Measurements from ENCODE around the gene ACOT7. TPM values are rescaled to one million over a fixed set of nuclear protein-coding genes. Genes with fewer than 3 reads are reported as not detected.
"Not testable (repeated sequence)": the region's sequence is repeated elsewhere in the genome, so short reads cannot be mapped to it uniquely, and the experiment has no call there.

Gene ACOT7
- polyA plus RNA-seq, 1 donor, result 17.7 TPM

DNA sequence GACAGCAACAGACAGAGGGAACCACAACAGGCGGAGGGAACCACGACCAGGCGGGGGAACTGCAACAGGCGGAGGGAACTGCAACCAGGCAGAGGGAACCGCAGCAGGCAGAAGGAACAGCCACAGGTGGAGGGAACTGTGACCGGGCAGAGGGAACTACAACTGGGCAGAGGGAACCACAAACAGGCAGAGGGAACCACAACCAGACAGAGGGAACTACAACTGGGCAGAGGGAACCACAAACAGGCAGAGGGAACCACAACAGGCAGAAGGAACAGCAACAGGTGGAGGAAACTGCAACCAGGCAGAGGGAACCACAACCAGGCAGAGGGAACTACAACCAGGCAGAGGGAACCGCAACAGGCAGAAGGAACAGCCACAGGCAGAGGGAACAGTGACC lies 85.9 kb downstream of the ACOT7 start:
- not testable (repeated sequence) for DNase-seq

DNA sequence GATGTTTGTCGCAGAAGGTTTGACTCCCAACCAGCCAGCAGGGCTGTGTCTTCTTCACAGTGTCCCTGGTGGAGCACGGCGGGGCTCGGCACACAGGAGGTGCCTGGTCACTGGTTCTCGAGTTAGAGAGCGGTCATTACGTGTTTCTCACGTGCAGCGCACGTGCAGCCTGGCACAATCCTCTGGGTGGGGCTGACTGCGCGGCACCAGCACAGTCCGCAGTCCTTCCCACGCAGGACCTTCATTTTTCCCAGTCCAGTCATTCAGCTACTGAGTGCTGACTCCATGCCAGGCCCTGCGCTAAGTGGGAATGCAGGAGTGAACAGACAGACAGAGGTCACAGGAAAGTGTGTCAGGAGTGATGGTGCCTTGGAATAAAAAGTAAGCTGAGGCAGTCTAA lies 86.5 kb downstream of the ACOT7 start:
- no peak for DNase-seq

DNA sequence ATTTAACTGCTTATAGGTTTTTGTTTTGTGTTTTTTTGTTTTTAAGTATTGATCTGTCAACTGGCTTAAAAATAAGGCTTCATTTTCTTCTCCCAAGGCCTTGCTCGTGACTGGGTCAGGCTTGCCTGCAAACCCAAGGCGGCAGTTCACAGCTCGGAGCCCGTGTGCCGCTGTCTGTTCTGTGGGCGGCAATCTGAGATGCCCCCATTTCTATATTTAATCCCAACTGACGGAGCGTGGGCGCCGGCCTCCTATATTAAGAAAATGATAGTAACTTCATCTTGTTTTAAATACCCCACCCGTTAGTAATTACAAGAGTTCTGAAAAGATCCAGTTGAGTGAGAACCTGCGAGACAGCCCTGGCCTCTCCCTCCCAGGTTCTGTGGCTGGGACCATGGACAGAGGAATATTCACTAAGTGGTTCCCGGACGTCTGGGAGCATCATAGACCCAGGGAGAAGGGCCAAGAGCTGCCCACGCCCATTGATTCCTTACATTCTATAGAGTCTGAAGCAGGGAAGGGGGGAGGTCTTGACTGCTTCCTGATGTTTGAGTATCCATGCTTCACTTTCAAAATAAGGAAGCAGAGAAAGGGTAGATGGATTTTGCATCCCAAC lies 90.1 kb downstream of the ACOT7 start:
- DNase-seq, result no peak

DNA sequence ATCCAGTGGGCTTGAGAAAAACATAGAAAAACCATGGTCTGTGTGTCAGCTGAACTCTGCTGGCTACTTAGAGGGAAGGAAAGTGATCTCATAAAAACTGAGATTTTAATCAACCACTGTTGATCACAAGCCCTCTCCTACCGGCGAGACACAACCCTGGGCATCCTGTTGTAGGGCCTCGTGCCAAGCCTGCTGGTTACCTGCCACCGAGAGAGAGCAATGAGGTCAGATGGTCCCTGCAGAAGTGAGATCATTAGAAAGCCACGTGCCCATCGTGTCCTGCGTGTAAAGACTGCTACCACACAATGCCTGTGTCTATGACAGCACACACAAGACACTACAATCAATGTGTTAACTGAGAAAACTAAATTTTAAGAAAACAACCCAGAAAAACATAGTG lies 91.0 kb downstream of the ACOT7 start:
- DNase-seq, result no peak

DNA sequence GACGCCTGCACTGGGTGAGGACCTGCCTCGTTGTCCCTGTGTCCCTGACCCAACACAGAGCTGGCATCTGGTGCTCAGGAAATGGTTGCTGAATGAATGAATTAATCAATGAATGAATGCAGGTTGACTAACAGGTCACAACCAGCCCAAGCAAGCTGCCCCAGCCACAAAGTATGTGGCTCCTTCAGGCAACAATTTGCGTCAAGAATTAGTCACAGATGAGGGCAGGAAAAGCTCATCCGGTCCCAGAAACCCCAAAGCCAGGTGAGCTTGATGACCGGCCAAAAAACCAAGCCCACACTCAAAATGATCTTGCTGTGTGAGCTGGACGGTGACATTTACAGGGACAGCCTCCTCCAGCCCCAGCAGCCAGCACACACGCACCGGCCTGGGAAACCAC lies 92.0 kb downstream of the ACOT7 start:
- no peak for DNase-seq

DNA sequence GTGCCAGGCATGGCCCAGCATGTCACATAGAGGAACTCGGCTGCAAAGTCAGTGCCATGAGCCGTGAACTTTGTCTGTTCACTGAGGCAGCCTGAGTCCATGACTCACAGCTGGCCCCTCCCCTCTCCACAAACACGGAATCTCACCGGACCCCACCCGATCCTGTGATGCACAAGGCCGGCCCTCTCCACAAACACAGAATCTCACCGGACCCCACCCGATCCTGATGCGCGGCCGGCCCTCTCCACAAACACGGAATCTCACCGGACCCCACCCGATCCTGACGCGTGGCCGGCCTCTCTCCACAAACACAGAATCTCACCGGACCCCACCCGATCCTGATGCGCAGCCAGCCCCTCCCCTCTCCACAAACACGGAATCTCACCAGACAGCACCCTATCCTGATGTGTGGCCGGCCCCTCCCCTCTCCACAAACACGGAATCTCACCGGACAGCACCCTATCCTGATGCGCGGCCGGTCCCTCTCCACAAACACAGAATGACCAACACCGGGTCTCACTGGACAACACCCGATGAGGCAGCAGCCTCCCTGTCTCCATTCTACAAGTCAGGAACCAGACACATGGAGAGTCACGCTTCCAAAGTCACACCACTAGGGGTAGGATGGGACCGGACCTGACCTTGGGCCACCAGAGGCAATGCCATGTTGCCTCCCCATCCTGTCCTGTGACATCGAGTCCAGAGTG lies 93.1 kb downstream of the ACOT7 start:
- no peak for DNase-seq

DNA sequence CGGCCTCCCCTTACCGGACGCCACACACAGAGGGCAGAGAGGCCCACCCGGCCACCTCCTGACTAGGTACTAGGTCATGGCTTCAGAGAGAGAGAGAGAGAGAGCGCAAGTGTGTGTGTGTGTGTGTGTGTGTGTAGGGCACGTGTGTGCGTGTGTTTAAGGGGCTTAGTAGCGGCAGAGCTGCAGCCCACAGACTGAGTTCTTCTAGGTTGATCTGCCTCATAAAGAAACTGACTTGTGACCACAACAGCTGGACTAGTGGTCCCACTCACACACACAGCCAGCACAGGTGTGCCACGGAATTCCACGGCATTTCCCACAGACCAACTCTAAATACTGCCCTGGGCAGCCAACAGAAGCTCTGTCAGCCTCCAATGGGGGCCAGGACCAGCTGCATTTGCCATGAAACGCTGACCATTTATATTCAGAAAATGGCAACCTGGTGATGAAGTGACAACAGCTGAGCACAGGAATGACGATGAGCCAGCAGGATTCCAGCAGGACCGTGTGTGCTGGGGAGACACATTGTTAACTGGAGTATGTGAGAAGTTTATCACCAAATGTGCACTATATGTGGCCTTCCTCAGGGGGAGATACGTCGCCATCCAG lies 93.9 kb downstream of the ACOT7 start:
- DNase-seq, result no peak

DNA sequence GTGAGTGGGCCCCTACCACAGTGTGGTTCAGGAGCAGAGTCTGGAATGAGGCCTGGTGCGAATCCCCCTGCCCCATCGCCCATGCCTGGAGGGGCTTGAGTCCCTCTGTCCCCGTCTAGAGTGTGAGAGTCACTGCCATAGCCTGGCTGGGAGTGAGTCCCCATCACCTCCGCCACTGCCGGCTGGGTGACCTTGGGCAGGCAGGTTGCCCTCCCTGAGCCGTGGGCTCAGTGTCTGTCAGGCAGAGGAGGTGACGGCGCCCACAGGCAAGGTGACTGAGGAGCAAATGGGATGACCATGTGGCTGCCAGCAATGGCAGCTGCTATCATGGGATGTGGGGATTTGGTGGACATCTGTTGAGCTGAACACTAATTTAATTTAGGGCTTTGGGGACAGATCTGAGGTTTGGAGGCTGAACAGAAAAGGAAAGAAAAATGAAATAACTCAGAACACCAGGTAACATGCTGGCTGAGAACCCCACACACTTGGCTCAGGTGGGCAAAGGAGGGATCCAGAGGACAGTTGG lies 94.6 kb downstream of the ACOT7 start:
- no peak for DNase-seq

DNA sequence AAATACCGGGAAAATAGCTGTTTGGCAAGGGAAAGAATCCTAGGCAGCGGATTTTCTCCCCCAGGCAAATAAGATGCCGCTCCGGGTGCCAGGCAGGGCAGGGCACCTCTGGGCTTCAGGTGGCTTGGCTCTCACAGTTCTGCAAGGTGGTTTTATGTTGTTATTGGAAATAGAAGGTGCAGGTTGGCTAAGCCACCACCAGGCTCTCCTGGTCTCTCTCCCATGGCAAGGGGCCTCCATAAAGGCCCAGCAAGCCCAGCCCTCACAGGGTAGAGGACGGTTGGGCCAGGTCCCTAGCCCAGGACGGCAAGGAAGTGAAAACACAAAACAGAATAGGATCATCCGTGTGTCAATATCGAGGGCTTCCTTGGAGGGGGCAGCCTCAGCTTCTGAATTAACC lies 95.0 kb downstream of the ACOT7 start:
- no peak for DNase-seq

DNA sequence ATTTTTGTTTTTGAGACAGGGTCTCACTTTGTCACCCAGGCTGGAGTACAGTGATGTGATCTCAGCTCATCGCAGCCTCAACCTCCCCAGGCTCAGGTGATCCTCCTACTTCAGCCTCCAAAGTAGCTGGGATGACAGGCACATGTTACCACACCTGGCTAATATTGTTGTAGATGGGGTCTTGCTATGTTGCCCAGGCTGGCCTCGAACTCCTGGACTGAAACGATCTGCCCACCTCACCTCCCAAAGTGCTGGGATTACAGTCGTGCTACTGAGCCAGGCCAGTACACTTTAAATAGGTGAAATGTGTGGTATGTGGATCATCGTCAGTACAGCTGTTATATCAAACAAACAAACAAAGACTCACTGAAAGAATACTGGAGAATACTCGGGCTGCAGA lies 97.7 kb downstream of the ACOT7 start:
- DNase-seq, result no peak

DNA sequence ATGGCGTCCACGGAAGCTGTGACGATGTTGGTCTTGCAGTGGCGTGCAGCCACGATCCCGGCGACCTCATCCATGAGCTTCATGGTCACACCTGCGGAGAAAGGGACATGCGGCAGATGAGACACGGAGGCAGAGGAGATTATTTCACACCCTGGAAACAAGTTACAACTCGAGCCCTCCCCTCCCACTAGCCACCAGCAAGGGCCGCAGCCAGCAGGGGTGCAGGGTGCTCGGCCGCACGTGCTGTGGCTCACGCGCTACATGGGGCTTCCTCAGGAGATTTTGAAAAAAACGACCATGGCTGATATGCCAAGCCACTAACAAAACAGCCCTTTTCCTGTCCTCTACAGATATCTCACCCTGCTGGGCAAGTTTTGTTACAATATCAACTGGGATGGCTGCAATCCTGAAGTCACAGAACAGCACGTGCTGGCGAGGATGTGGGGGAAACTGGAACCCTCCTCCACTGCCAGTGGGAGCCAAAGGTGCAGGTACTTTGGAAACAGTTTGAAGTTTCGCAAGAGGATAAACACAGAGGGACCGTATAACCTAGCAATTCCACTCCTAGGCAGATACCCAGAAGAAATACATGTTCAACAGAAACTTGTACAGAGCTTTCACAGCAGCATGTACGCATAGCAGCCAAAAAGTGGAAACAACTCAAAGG lies 98.5 kb downstream of the ACOT7 start:
- no peak for DNase-seq

DNA sequence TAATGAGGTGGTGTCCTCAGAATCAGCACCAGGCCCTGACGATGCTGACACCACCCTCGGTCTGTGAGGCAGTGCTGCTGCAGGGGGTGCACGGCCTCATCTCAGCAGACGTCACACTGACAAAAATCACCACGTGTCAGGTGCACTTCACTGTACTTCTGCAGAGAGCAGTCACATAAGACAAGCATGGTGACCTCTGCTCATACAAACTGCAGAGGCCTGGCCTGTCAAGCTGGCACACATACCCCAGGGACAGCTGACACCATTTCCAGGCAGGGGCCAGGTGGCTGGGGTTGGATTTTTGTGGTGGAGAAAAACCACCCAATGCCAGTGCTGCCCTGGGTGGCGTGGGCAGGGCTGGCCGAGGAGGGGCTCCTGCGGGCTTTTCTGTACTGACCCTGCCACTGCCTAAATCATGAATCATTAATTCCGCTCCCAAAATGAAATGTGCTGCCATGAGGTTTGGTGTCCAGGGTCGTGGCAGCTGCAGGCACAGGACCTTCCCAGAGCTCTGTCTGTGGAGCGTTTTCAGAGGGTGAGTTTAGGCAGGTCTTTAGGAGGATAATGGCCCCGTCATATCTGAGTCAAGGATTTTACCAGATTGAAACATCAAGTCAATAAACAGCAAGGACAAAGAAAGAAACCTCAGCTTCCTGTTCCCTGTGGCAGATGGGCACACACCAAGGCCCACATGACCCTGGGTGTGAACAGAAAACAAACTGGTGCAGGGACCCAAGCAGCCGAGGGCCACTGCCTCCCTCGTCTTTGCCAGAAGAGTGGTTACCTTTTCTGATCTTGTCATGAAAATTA lies 99.3 kb downstream of the ACOT7 start:
- DNase-seq, result no peak

DNA sequence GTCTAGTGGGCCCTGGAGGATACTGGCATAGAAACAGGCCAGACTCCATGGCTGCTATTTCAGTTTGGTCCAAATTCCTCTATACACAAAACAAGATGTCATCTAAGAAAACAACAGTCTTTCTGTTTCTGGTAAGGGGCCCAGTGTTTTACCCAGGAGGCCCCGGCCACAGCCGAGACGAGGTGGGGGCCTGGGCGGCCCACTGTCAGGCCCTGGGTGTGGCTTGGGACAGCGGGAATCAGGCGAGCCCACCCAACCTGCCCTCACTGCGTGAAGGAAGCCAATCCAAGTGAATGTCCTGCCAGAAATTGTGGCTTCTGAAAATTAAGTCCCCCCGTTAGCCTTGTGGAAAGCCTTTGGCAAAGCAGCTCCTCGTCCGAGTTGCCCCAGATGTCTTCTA lies 101.5 kb downstream of the ACOT7 start:
- DNase-seq, result no peak

DNA sequence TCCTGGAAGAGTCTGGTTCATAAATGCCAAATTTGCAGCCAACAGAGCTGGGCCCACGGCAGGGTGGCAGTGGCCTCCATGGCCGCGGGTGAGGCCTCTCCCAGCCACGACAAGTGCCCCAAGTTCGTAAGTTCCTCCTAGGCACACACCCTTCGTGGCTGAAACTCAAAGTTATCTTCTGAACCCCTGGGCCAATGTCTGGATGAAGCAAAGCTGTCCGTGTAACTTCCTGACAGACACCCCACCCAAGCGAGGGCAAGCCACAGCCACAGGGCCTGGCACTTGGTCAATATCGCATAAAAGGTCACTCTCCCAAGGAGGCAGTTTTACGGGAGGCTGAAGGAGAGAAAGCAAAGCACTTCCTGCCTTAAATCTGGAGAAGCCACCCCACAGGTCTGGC lies 104.9 kb downstream of the ACOT7 start:
- DNase-seq, result no peak

DNA sequence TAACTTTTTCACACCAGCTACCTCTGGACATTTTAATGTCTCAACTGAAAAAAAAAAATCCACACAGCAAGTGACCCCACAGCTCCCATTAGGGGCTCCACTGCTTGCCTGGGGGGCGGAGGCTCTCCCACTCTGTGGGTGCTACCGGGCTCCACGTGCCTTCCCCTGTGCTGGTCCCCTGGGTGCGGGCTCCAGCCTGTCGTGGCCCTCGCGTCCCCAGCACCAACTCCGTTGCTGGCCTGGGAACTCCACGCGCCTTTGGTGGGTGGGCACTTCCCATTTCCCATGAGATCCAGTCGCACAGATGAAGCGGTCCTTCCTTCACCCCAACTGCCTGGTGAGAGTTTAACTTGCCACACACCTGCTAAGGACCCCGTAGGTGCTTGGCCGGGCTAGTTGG lies 105.5 kb downstream of the ACOT7 start:
- no peak for DNase-seq

DNA sequence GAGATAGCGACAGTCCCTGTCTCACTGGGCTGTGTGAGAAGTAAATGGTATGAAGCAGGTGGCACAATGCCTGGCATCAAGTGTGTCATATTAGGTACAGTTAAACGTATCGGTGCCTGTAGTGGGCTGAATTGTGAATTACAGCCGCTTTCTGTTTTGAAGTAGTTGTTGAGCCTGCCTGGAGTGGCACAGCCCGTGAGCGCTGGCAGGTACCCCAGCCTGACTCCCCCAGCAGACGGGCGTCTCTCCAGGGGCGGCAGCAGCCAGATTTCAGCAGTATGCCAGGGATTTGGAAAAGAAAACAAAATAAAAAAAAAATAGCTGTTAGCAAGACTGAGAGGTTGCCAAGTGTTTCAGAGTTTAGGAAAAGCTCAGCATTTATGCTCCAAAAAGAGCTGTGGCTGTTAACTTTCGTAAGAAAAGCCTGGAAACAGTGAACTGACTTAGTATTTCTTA lies 106.1 kb downstream of the ACOT7 start:
- DNase-seq, result peak; percentile 48

DNA sequence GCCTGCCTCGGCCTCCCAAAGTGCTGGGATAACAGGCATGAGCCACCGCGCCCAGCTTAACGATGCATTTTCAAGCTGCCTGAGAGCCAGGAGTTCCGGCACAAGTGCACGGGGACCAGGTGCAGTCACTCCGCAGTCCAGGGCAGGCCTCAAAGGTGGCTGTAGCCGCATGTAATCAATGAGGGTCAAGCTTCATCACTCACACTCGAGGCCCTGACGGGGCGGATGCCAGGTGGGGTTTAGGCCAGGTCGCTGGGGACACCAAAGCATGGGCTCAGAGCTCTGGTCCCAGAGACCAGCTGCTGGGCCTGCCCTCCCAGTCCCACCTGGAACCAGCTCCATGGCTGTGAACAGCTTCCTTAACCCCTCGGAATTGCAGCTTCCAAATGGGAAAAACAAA lies 106.5 kb downstream of the ACOT7 start:
- DNase-seq, result no peak

DNA sequence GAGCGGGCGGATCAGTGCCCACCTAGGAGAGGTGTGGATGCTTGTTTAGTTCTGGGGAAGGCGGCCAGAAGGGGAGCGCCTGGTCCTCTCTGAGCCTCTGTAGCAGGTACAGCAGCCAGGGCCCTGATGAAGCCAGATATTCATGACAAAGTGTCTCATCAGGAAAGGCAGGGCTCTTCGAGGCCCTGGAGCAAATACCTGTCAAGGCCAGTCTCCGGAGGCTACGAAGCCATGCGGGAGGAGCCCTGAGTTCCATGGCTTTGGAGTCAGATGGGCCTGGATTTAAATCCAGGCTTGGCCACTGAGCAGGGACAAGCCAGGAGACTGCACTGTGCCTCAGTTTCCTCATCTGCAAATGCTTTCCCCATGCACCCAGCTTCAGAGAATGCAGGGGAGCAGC lies 107.3 kb downstream of the ACOT7 start:
- DNase-seq, result no peak

DNA sequence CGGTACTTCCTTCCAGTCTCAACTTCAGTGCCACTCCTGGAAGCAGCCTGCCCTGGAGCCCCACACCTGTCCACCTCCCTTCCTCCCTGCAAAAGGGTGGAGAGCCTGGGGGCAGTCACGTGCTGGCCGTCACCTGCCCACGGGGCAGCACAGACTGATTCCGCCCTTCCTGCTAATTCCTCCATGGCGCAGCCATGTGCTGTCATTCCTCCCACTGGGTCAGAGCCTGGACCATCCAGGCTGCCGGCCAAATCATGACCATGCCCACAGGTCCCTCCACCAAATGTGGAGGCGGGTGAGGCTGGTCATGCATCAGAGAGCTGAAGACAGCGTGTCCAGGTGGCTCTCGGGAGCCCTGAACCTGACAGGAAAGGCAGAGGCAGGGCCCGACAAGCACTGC lies 108.2 kb downstream of the ACOT7 start:
- DNase-seq, result no peak

DNA sequence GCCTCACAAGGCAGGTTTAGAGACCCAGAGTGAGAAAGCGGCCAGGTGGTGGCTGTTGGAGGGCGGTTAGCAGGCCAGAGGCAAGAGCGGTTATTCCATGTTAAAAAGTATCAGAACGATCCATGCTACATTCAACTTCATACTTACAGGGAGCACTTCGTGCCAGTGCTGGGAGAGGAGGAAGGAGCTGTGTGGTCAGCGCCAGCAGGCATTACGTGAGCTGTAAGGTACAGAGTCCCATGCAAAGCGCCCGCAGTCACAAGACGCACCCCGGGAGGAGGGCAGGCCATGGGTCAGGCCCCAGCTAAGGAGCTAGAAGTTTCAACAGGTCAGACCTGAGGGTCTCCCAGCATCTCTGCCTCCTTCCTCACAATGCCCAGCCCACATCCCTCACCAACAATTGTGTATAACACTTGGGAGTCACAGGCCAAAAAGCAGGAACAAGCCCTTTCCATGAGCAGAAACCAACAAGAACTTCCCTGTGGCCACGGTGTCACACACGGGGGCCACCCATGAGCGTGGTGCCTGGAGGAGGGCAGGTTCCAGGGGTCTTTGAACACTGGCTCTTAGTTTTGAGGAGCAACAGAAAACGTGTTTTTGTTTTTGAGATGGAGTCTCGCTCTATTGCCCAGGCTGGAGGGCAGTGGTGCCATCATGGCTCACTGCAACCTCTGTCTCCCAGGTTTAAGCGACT lies 110.8 kb downstream of the ACOT7 start:
- DNase-seq, result no peak

DNA sequence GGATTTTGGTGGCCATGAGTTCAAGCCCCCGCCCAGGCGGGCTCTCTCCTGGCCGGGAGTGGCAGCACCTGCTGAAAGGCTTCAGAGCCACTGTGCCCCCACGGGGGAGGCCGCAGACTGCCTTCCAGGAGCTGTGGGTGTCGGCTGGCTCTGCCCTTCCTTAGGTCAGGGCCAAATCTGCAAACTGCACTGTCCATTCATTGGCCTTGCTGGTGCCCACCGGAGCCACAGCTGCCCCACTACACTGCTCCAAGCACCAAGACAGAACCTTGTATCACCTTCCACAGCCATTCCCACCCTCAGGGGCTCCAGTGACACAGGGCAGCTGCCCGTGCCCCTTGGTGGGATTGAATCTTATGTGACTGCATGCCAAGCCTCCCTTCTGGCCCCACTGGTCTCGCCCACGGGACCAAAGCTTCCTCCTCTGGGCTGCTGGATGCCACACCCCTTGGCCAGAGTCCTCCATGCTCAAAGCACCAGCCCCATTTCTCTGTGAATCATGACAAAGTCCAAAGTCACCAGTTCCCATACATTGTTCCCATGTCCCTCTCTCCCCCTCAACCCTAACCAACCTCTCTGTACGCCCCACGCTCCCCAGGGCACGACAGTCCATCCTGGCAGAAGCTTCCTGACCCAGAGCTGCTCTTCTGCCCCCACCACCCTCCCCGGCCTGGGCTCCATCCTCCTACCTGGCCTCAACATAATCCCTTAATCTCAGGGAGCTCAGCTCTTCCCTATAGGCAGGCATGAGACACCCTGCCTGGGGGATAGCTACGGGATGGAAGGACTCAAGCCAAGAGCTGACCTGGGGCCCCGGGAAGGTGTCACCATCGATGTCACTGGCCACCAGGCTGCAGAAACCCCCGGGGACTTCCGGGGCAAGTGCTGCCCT lies 111.8 kb downstream of the ACOT7 start:
- no peak for DNase-seq

Measured in hindlimb muscle (tissue), 1 donor.